DND-41 (cell line): ENCODE measurements around the gene OPRD1.

Source experiments
- ATAC-seq: fragments of 200-7000 bp; cut with Tn5 transposase; 3 replicates; pipeline ENCODE4 v1.9.1; 2021; ENCODE audit warnings: low read depth; ENCODE audit not compliant: insufficient read depth
- DNase-seq: peaks from one replicate; pipeline ENCODE4 v3.0.0-alpha.2; 2020
- H2AFZ ChIP-seq: 2 replicates; pipeline ENCODE4 v1.6.0; 2012; ENCODE audit warnings: low read depth, low read length
- H3K27ac ChIP-seq: 2 replicates; pipeline ENCODE4 v1.5.1; 2012; ENCODE audit warnings: low read length, inconsistent platforms
- H3K27me3 ChIP-seq: fragments of 200-600 bp; sonication (generic); 2 replicates; pipeline ENCODE4 v1.6.0; 2012; ENCODE audit warnings: low read length, mild to moderate bottlenecking, inconsistent platforms; ENCODE audit not compliant: insufficient read depth, poor library complexity
- H3K36me3 ChIP-seq: 2 replicates; pipeline ENCODE4 v1.5.1; 2012; ENCODE audit warnings: low read length, inconsistent platforms; ENCODE audit not compliant: insufficient read depth
- H3K4me1 ChIP-seq: 2 replicates; pipeline ENCODE4 v1.5.1; 2012; ENCODE audit warnings: mild to moderate bottlenecking, low read length; ENCODE audit not compliant: insufficient read depth
- H3K4me2 ChIP-seq: 2 replicates; pipeline ENCODE4 v1.6.0; 2012; ENCODE audit warnings: mild to moderate bottlenecking, moderate library complexity, low read length, inconsistent platforms; ENCODE audit not compliant: insufficient read depth
- H3K4me3 ChIP-seq, 2 experiments: fragments of 200-600 bp in 1 of 2; shearing (Covaris generic) in 1 of 2; 2 replicates each; pipeline ENCODE4 v1.5.1; 2012 to 2016; ENCODE audit warnings: inconsistent platforms in 2 of 2, low read length in 2 of 2, mild to moderate bottlenecking in 2 of 2, low read depth in 1 of 2, moderate library complexity in 1 of 2
- H3K79me2 ChIP-seq: 2 replicates; pipeline ENCODE4 v1.6.0; 2012; ENCODE audit warnings: low read length, inconsistent platforms; ENCODE audit not compliant: insufficient read depth
- H3K9ac ChIP-seq: 2 replicates; pipeline ENCODE4 v1.6.0; 2012; ENCODE audit warnings: low read depth, mild to moderate bottlenecking, inconsistent platforms, low read length, moderate library complexity
- H3K9me3 ChIP-seq: 2 replicates; pipeline ENCODE4 v1.5.1; 2012; ENCODE audit warnings: low read length, moderate library complexity, mild to moderate bottlenecking, inconsistent platforms; ENCODE audit not compliant: insufficient read depth, severe bottlenecking
- H4K20me1 ChIP-seq: 2 replicates; pipeline ENCODE4 v1.6.0; 2012; ENCODE audit warnings: low read length; ENCODE audit not compliant: insufficient read depth
- EZH2 ChIP-seq: IDR thresholded peaks from 3 replicates; pipeline ENCODE4 v1.6.1; 2012; ENCODE audit warnings: borderline replicate concordance, low read depth, mild to moderate bottlenecking, moderate library complexity, low read length, inconsistent platforms; ENCODE audit not compliant: severe bottlenecking
- TF ChIP-seq, protein P1 (sequence below): IDR thresholded peaks from 2 replicates; pipeline ENCODE4 v1.5.1; 2012; ENCODE audit warnings: borderline replicate concordance, low read length, moderate library complexity, mild to moderate bottlenecking; ENCODE audit not compliant: poor library complexity, severe bottlenecking; ENCODE audit errors: extremely low read depth

OPRD1 gene

DNA sequence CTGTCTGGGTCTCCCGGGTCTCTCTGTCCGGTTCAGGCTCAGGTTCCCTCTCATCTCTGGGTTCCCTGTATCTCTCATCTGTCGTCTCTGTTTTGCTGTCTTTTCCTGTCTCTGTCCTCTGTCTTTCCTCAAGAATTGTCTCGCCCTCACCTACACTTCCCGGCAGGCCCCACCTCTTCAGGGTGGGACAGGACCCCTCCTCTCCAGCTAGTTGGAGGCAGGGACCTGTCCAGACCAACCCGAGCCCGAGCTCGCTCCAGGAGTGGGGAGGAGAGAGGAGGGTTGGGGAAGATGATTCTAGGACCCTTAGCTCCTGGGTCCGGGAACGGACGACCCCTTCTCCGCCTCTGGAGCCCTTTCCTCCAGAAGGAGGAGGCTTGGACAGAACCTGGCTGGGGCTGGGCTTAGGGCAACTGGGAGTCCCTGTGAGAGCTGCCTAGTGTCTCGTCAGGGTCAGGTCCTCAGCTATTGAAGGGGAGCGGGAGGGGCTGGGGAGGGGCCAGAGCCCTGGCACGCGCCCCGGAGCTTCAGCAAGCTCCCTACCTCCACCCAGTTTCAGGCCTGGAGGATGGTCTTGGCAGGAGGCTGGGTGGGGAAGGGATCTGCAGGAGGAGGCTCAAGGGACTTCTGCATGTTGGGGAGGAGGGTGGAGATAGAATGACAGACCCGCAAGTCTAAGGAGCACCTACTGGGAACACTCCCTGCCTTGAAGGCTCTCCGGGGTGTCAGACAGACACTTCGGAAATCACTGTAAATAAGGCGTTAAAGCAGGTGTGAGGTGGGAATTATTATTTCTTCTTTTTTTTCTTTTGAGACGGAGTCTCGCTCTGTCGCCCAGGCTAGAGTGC, 76.1 kb downstream of the OPRD1 start:
- Histone ChIP-seq H4K20me1 (0 out of 2 replicates have a peak, but pooled peaks cover 5% of the 10 kb centered on the region), H3K4me2 (peak overlapping the region; percentile 97), H3K36me3 (no peaks in the 10 kb centered on the region), H3K9ac (peak overlapping the region; percentile 78), H3K79me2 (no peaks in the 10 kb centered on the region), H3K27ac (no peak overlapping the region), H3K27me3 (no peaks in the 10 kb centered on the region), H3K9me3 (no peaks in the 10 kb centered on the region), H3K4me1 (peaks cover 39% of the 10 kb centered on the region), H3K4me3 (peak overlapping the region; percentile 50 to 87; a peak in 3 of 4 replicates), H2AFZ (peak overlapping the region; percentile 92)
- ATAC-seq (no peak), DNase-seq (no peak)
- TF ChIP-seq, protein P1, sequence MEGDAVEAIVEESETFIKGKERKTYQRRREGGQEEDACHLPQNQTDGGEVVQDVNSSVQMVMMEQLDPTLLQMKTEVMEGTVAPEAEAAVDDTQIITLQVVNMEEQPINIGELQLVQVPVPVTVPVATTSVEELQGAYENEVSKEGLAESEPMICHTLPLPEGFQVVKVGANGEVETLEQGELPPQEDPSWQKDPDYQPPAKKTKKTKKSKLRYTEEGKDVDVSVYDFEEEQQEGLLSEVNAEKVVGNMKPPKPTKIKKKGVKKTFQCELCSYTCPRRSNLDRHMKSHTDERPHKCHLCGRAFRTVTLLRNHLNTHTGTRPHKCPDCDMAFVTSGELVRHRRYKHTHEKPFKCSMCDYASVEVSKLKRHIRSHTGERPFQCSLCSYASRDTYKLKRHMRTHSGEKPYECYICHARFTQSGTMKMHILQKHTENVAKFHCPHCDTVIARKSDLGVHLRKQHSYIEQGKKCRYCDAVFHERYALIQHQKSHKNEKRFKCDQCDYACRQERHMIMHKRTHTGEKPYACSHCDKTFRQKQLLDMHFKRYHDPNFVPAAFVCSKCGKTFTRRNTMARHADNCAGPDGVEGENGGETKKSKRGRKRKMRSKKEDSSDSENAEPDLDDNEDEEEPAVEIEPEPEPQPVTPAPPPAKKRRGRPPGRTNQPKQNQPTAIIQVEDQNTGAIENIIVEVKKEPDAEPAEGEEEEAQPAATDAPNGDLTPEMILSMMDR: no peak
- no peak for TF ChIP-seq EZH2

DNA sequence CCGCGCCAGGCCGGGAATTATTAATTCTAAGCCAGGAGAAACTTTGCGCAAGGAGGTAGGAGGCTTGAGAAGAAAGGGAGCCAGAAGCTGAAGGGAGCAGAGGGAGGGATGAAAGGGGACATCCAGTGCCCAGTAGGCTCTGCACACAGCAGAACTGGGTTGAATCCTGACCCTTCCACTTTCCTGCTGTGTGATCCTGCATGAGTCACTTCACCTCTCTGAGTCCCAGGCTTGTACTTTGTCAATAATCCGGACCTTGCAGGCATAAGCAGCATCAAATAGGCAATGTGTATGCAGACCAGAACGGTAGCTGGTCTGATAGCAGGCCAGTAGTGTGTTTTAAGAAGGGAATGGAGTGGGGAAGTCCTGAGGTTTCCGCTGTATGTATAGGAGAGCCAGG, 76.9 kb downstream of the OPRD1 start:
- Histone ChIP-seq H3K9me3 (no peaks in the 10 kb centered on the region), H2AFZ (no peak overlapping the region), H3K27me3 (no peaks in the 10 kb centered on the region), H3K4me3 (no peak overlapping the region), H3K36me3 (no peaks in the 10 kb centered on the region), H3K79me2 (no peaks in the 10 kb centered on the region), H4K20me1 (0 out of 2 replicates have a peak, but pooled peaks cover 5% of the 10 kb centered on the region), H3K9ac (no peak overlapping the region), H3K4me2 (no peak overlapping the region), H3K4me1 (peaks cover 39% of the 10 kb centered on the region), H3K27ac (no peak overlapping the region)
- ATAC-seq (no peak), DNase-seq (no peak)
- TF ChIP-seq, protein P1: no peak
- no peak for TF ChIP-seq EZH2

DNA sequence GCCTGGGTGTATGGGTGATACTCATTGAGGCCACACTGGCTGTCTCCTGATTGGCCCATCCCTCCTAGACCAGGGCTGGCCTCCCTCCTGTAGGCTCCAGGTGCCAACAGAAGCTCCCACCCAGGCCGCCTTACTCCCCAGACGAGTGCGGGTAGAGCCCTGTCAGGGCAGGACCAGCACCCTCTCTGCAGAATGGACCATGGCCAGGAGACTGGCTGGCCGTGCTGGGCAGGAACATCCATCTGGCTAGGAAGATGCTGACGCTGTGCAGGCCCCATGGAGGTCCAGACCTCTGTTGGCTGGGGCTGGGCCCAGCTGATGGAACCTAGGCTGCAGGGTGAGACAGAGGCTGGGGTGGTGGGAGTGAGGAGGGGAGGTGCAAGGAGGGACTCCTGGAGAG, 77.4 kb downstream of the OPRD1 start:
- Histone ChIP-seq H3K27me3 (no peaks in the 10 kb centered on the region), H3K36me3 (no peaks in the 10 kb centered on the region), H3K4me3 (no peak overlapping the region), H3K79me2 (no peaks in the 10 kb centered on the region), H3K4me2 (no peak overlapping the region), H3K9ac (no peak overlapping the region), H4K20me1 (0 out of 2 replicates have a peak, but pooled peaks cover 5% of the 10 kb centered on the region), H3K4me1 (peaks cover 37% of the 10 kb centered on the region), H3K9me3 (no peaks in the 10 kb centered on the region), H2AFZ (no peak overlapping the region), H3K27ac (no peak overlapping the region)
- no peak for ATAC-seq
- no peak for DNase-seq
- TF ChIP-seq EZH2: no peak
- TF ChIP-seq, protein P1: no peak
